GM10847 (cell line): Measurements from ENCODE around the gene RDH8.

Experiments used
- POLR2A ChIP-seq: IDR thresholded peaks from 2 replicates; pipeline ENCODE4 v1.6.1; 2011; ENCODE audit not compliant: insufficient read length; ENCODE audit errors: extremely low read depth

RDH8 gene

DNA sequence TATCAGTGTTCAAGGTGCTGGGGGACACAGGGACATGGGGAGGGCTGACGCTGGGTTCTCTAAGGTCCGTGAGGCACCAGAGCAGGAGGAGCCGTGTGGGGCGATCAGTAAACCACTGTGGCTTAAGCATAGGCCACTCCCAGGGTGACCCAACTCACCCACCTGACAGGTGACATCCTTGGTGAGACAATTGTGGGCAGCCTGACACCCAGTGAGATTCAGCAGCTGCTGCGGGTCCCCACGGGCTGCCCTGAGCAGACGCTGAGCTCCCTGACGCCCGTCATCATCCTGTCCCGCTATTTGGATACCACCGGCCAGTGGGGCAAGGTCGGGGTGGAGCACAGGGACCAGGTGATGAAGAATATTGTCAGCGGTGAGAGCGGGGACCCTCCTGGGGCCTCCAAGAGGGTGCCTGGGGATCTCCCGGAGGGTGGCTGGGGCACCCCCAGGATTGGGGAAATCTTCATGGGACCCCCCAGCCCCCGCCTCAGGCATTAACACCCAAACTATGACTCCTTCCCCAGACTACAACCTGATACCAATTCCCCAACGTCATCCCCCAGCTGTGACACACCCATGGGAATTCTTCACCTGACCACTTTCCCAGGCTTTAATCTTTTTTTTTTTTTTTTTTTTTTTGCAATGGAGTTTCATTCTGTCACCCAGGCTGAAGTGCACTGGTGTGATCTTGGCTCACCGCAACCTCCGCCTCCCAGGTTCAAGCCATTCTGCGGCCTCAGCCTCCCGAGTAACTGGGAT, 39.5 kb downstream of the RDH8 start:
- no peak for TF ChIP-seq POLR2A

DNA sequence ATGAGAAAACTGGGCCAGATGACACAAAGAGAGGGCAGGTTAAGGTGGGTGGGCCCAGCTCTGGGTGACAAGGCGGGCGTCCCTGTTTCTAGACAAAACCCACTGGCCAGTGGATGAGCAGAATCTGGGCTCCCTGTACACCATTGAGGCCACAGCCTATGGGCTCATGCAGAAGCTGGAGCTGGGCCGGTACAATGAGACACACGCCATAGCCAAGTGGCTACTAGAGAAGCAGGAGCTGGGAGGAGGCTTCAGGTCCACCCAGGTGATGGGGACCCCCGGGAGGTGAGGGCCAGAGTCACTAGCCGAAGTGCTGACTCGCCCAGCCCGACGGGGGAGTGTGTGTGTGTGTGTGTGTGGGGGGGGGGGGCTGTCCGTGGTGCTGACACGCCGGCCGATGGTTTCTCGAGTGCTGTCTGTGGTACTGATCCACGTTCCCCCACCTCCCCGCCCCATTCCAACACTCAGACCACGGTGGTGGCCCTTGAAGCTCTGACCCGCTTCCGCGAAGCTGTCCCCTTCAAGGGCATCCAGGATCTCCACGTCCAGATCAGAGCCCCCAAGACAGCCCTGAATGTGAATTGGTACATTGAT, 48.5 kb downstream of the RDH8 start:
- no peak for TF ChIP-seq POLR2A

DNA sequence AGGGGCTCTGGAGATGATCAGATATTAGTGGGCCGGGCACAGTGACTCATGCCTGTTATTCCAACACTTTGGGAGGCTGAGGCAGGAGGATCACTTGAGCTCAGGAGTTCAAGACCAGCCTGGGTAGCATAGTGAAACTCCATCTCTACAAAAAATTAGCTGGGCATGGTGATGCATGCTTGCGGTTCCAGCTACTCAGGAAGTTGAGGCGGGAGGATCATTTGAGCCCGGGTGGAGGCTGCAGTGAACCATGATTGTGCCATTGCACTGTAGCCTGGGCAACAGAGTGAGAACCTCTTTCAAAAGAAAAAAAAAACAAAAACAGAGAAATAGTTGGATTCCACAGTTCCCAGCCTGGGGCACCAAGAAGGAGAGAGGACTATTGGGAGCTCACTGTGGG, 54.9 kb downstream of the RDH8 start:
- TF ChIP-seq POLR2A, result no peak

DNA sequence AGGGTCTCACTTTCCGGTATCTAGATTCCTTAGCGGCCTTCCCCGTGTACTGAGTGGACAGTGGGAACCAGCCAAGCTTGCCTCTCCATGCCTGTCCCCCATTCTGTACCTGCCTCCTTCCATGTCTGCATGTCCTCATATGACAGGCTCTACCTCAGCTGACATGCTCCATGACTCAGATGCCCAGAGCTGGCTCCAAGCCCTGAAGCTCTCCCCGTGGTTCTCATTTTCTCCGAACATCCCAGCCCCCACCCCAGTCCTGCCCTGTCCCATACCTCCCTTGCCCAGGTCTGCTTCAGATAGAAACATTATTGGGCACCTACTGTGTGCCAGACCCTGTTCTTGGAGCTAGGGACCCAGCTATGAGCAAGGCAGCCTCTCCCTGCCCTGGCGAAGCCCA, 55.8 kb downstream of the RDH8 start:
- no peak for TF ChIP-seq POLR2A

DNA sequence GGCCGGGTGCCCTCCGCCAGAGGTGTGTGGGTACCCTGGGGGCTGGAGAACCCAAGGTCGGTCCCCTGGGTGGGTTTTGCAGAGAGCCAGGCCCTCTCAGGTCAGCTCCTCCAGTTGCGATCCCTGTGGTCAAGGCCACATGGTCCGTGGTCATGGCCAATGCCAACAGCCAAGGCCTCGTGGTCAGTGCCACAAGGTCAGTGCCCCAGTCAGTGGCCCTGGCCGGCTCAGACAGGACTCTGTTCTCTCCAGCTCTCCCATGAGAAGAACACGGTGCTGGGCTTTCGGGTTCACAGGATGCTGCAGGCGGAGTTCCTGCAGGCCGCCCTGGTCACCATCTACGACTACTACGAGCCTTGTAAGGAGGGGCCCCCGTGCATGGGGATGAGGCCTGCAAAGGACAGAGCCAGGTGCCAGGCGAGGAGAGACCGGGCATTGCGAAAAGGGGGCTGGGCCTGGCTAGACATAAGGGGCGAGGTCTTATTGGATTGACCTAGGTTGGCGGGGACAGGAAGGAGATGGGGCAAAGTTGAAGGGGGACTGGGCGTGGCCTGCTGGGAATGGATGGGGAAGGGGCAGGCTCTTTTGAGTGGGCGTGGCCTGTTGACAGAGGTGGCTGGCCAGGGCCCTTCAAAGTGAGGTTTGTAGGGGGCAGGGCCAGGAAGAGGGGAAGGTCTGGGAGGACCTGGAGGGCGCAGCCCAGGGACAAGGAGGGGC, 57.6 kb downstream of the RDH8 start:
- no peak for TF ChIP-seq POLR2A
